NT2/D1 (cell line): ENCODE measurements around the gene AQR.

ENCODE experiments used
- YY1 ChIP-seq: IDR thresholded peaks from 2 replicates; pipeline ENCODE4 v1.6.1; 2011; ENCODE audit not compliant: insufficient read length, insufficient read depth
- ZNF274 ChIP-seq: IDR thresholded peaks from 2 replicates; pipeline ENCODE4 v1.6.1; 2011; ENCODE audit warnings: mild to moderate bottlenecking, low read depth, low read length

DNA sequence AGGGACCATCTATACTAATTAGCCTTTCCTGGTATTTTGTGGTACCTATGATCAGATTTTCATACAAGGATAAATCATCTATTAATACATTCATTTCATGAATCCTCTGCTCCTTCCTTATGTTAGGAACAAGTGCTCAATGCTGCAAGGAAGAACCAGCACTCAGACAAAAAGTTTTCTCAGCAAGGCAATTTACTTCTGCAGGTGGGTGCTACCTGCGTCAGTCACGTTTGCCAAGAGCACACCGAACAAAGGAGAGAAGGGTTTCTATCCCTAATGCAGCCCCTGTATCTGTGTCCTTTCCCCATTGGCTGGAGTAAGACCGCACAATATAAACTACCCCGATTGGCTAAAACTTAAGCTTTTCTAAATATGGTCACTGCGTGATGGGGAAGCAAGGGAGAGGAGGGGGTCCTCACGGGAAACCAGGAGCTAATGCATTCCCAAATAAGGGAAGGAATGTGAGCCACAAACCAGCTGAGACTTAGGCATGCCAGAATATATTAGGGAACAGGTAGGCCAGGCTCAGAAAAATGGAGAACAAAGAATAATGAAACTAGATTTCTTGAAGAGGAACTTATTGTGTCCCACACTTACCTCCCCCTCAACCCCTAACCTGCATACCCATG is 76.5 kb downstream of the AQR start:
- TF ChIP-seq ZNF274, result no peak
- TF ChIP-seq YY1, result no peak
